H1 (cell line): ENCODE results near the gene PNPLA8. TPM values are rescaled to one million over a fixed set of nuclear protein-coding genes. Genes with fewer than 3 reads are reported as not detected.

Experiments used
- BACH1 ChIP-seq: IDR thresholded peaks from 2 replicates; pipeline ENCODE4 v1.6.1; 2012; ENCODE audit warnings: low read length, improper control_type of control experiment
- EZH2 ChIP-seq: fragments of 200-600 bp; sonication (generic); IDR thresholded peaks from 2 replicates; pipeline ENCODE4 v1.7.1; 2012; ENCODE audit warnings: low read depth, mild to moderate bottlenecking, moderate library complexity, low read length, inconsistent platforms; ENCODE audit not compliant: severe bottlenecking
- TAF7 ChIP-seq: optimal IDR thresholded peaks from 2 replicates; pipeline ENCODE3; 2011; ENCODE audit warnings: low read depth, mild to moderate bottlenecking, inconsistent platforms, low read length, moderate library complexity, borderline replicate concordance
- ZNF274 ChIP-seq: IDR thresholded peaks from 2 replicates; pipeline ENCODE4 v1.7.0; 2012; ENCODE audit warnings: low read length, borderline replicate concordance; ENCODE audit errors: extremely low read depth
- polyA plus RNA-seq, 7 experiments: library from polyadenylated mRNA; depleted of rRNA in 3 of 7; stranded (reverse) in 5 of 7; unstranded in 2 of 7; fragments of >200 nt in 5 of 7; fragments of 200-250 nt in 2 of 7; gene quantifications; 1 replicate in 5 of 7; 2 replicates in 1 of 7; 4 replicates in 1 of 7; pipeline versions ENCODE4 v1.2.1 to v1.2.3, GENCODE V29; 2011 to 2013; ENCODE audit warnings: missing spikeins in 2 of 7, mixed read lengths in 2 of 7
- total RNA-seq: library from RNA; stranded (reverse); fragmentation: NEBNext Ultra II Directional; extraction: Animal tissue kit (Norgen Biotek cat#: 25700); gene quantifications from 2 replicates; pipeline ENCODE4 v1.2.1, GENCODE V29; 2021

The PNPLA8 gene
- total and polyA plus RNA-seq, 2 of the 8 experiments (the other 6 are each of a cell fraction or from before 2014, with no cell fraction given), result 3.8 to 11.2 TPM

DNA sequence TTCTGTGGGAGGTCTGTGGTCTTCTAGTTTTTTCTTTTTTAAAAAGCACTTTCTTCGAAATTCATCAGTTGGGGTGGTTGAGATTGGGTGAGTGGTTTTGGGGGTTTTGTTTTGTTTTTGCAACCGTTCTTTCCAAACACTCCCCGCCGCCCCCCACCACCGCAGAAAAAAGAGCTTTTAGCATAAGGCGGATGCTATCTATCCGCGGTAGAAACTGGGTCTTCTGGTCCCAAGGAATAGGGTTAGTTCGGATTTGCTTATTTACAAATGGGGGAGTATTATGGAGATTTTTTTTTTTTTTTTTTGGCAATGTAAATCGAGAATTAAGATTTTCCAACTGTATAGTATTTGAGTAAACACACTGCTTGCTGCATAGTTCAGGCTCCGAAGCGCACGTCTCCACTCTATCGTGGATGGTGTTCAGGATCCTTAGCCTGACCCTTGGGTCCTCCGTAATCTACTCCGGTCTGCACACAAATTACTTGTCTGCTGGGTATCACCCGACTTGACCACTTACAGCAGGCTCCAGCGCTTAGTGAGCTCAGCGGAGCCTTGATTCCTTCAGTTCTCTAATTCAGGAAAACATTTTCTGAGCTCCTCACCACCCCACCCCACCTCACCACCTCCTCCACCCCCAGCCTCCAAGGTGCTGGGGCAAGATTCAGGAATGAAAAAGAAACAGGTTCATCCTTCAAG is 68.9 kb downstream of the PNPLA8 start (continued):
- TF ChIP-seq ZNF274 (no peak), BACH1 (no peak), TAF7 (no peak), EZH2 (no peak)
